GM19035 (cell line): ENCODE measurements around the gene WNK4.

Experiments used
- ATAC-seq: cut with Tn5 transposase; IDR thresholded peaks from one replicate; pipeline ENCODE4 v1.9.1; 2021; ENCODE audit not compliant: unreplicated experiment

Gene WNK4

DNA sequence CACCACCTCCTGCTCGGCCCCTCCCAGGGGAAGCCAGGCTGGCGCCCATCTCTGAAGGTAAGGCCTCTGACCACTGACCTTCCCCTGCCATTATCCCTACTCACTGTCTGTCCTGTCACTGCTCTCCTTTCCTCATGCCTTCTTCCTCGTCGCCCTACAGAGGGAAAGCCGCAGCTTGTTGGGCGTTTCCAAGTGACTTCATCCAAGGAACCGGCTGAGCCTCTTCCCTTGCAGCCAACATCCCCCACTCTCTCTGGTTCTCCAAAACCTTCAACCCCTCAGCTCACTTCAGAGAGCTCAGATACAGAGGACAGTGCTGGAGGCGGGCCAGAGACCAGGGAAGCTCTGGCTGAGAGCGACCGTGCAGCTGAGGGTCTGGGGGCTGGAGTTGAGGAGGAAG is 15.1 kb downstream of the WNK4 start:
- no peak for ATAC-seq

DNA sequence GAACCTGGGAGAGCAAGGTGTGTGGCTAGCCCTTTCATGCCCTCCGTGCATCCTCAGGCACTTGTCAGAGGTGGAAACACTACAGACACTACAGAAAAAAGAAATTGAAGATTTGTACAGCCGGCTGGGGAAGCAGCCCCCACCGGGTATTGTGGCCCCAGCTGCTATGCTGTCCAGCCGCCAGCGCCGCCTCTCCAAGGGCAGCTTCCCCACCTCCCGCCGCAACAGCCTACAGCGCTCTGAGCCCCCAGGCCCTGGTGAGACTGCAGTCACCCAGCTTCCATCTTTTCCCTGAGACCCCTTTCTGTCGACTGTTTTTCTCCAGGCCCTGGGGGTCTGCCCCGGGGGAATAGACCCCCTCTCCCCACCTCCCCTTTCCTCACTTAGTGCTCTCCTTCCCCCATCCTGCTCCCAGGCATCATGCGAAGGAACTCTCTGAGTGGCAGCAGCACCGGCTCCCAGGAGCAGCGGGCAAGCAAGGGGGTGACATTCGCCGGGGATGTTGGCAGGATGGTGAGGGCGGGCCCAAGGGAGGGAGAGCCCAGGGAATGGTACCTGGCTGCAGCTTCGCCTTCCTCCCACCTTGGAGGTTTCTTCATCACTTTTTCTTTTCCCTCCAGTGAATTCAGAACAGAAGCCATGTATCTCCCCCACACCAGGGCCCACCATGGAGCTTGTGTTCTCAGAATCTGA is 15.8 kb downstream of the WNK4 start:
- ATAC-seq, result no peak

DNA sequence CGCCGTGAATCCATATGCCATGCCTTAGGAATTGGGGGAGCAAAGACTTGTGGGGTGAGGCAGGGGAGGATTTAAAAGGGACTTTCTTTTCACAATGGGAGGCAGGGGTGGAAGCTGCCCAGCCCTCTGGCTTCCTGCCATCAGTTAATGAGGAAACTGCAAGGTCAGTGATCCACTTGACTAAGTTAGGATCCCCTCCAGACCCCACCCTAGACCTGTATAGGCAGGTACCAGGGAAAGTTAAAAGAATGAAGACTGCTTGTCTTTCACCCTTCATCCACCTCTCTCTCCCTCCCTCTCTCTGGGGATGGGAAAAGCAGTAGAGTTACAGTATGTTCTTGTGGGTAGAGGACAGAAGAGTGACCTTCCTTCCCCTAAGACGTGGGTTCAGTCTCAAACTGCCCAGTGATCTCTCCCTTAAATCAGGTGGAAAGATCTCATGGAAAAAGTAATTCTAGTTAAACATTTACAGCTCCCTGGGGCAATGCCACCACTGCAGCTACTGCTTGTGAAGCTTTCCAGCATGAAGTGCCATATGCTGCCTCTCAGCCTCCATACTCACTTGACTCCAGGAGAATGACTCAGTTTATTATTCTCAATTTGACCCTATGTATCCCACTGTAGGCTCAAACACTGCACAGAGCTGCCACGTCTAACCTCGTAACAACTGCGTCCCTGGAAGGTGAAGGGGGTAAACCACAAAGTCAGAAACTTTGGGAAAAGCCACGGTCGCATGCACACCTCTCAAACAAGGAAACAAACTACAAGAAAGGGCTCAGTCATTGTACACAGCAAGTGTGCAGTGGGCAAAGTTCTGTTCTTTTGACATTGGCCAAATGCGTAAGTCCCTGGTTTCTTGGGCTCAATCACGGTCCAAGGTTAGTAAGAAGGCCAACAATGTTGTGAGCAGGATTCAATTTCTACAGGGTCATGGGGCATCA is 16.9 kb downstream of the WNK4 start:
- no peak for ATAC-seq

DNA sequence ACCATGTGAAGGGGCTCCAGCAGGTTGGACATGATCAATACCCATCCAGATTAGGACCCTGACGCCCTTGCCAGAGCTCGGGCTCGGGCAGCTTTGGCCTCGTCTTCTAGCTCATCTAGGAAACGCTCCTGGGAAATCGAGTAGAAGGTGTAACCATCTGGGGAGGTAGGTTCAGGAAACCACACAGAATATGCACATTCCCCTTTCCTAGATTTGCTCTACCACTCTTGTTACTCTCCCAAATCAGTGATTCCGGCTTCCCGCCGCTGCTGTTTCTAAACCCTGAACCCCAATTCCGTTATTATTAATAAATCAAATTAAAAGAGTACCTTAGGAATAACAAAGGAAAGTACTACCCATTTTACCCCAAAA is 17.6 kb downstream of the WNK4 start:
- no peak for ATAC-seq

DNA sequence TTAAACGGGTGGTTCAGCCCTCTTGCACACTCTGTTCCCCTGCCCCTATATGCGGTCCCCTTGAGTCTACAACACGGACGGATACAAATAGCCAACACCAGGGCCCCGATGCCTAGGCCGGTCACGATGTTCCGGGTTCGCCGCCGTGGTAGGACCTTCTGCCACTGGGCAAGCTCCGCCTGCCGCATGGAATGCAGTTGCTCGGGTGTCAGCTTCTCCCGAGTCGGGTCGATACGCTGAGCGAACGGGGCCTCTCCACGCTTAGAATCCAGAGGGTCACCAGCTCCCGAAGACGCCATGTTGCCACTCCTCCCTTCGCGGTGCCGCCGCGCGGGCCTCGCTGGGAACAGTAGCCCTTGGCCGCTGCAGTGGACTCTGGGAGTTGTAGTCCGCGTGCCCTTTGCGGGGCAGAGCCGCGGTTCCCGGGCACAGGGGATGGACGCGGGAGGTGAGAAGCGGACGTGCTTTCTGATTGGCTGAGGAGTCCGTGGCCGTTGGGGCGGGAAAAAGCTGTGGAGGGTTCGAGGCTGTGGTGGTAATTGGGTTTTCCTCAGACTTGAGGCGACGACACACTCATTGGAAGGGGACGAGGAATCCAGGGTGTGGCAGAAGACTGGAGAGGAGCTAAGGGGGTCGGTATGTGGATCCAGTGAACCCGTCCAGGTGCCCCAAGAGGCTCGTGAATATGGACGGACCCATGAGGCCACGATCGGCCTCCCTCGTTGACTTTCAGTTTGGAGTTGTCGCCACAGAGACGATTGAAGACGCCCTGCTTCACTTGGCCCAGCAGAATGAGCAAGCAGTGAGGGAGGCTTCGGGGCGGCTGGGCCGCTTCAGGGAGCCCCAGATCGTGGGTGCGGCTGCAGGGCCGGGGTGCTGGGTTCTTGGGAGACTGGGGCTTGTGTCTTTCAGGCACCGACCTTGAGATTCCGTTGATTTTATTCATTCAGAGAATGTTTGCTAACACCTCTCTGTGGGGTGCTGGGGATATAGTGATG is 18.3 kb downstream of the WNK4 start, which contains the start of the genes CNTD1 and COA3:
Gene CNTD1, plus strand, starts transcription at position 479 of the 998 bp plus-strand sequence. Its CDS starts 207 bp downstream, at position 686.
Gene COA3, minus strand, starts transcription at position 322 of the 998 bp plus-strand sequence. Its CDS starts 23 bp downstream, at position 299.
- peak; percentile 82 for ATAC-seq

DNA sequence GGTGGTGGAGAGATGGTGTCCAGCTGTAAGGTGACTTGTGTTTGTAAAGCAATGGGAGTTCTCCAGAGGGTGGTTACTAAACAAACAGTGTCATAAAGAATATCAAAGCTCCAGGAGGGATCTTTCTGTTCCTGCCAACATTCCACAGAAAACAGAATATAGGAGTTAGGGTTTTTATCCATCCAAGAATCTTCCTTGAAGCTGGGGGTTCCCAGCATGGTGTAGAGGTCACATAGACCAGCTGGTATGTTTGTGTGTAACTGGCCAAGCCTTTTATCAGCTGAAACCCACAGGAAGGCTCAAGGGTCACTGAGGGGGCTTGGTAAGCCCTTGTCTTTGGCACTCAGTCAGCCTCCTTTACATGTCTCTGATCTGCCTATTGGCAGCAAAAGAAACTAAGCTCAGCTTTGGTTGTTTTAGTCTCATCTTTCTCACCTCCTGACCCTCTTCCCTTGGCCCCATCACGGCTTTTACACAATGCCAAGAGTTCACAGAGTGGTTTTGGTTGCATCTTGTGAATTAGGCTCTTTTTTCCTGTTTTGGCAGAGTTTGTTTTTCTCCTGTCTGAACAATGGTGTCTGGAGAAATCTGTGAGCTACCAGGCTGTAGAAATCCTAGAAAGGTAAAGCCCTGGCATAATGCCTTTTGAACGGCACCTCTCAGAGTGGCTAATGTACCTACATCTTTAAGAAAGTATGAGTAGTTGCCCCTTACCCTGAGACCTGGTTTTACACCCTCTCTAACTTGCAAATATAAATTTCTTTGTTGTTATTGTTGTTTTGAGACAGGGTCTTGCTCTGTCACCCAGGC is 22.9 kb downstream of the WNK4 start:
- no peak for ATAC-seq

DNA sequence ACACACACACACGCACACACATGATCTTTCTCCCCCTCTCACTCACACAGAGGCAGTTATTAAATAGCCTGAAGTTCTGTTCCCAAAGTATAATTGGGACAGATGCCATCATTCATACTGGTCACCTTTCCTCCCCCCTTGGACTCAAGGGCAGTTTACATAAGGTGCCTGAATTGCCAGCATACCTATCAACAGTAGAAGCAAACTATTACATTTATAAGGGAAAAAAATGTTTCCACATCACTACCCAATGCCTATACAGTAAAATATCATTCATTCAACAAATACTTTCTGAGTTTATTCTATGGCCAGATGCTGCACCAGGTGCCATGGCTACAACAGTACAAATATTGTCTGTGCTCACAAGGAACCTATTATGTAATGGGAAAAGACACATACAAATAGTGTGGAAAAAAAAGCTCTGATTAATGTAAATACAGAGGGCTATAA is 24.5 kb downstream of the WNK4 start:
- ATAC-seq, result no peak

DNA sequence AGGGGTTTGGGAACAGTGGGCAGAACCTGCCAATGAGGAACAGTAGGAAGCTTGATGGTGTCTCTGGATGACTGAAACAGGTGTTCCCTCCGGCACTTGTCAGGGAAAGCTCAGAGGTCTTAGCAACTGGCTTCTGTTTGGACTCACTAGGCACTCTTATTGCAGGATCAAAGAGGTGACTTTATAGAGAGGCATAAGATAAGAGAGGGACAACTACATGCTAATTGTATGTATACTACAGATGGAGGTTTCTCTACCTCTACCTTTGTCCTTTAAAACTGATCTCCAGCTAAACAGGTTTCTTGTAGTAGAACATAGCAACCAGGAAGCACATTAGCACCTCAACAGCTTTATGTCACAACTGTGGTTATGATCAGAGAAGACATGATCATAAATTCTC is 25.8 kb downstream of the WNK4 start:
- no peak for ATAC-seq

DNA sequence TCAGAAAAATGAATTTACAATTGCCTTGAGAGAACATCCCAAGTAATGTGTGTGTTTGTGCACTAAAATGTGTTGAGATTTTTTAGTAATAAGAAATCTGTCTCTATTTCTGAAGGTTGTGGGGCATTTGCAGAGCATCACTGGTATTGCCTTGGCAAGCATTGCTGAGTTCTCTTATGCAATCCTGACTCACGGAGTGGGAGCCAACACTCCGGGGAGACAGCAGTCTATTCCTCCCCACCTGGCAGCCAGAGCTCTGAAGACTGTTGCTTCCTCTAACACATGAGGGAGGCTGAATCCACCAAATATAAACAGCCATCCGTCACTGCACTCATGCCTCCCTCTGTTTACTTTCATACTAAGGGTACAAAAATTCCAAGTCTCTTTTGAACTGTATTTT is 28.8 kb downstream of the WNK4 start:
- ATAC-seq, result no peak

DNA sequence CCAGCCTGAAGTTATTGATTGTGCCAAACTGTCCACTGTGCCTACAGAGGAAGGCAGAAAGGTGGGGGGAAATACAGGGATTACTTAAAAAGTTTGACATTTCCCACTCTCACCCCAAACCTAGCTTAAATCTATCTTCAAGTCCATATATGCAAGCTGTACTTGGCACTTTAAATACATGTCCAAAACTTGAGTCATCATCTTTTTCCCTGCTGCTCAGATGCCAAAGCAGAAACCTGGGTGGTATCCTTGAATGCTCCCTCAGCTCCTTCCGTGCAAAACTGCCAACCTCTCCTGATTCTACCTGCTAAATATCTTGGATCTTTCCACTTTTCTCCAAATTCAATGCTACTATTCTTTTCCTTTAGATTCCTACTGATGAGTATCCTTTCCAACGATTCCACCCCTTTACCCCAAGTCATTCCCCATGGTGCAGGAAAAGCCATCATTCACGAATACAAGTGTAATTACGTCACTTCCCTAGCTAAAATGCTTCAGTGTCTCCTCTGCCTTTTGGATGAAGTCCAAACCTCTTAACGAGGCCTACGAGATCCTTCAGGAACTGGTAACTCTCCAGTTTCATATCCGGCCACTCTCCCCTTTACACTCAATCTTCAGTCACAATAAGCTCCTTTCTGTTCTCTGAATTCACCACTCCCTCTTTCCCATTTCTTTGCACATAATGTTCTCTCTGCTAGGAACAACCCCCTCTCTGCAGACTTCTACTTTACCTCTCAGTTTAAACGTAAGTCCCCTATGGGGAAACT is 34.4 kb downstream of the WNK4 start:
- no peak for ATAC-seq

DNA sequence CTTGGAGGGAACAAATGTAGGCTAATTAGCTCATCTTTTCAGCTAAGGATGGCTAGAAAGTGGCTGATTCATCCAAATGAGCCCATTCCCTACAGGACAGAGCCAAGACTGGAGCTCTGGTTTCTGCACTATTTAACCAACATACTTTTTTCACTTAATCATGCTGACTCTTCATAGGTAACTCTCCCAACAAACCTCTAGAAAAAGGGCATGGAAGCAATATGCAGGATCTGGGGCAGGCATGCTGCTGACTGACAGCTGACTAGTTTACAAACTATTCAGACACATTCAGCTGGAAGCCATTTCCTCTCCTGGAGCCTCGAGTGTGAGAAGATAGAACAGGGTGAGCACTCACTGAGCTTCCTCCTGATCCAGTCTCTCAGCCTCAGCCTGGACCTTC is 37.5 kb downstream of the WNK4 start:
- ATAC-seq, result no peak

DNA sequence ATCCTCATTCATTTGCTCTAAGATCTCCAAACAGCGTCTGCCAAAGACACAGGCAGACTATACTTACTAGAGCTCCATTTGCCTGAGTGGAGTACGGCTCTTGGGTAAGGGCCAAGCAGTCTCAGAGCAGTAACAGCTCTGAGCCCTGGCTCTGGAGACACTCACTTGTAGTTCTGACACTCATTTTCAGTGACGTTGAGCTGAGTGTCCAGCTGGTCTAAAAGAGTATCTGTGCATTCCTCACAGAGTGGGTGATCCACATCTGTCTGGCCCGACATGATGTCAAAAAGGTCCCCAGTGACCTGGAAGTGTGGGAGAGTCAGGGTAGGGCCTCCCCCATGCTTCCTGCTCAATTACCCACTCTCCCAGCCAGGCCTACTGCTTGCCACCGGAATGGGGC is 38.0 kb downstream of the WNK4 start:
- ATAC-seq, result no peak

DNA sequence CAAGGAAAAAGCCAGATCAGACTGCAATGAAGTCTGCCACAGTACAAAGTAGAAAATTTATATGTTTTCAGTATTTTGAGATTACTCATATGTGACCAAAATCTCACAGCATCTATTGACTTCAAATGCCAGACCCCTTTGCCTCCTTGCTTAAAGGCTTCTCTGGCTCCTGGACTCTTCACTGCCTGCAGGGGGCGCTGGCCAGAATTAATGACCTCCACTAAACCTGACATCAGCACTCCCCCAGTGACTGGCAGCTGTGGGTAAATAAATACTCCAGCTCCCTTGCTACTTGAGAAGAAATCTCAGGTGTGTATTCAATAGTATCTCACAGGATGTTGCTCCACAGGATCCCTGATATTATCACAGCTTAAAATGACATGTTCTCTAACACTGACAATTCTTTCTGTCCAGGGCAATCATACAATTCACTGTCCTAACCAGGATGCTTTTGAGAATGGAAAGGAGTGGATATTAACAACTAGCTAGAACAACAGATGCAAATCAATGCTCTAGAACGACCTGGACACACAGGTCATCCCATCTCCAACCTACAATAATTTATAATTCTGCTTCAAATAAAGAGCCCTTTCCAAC is 39.6 kb downstream of the WNK4 start:
- no peak for ATAC-seq

DNA sequence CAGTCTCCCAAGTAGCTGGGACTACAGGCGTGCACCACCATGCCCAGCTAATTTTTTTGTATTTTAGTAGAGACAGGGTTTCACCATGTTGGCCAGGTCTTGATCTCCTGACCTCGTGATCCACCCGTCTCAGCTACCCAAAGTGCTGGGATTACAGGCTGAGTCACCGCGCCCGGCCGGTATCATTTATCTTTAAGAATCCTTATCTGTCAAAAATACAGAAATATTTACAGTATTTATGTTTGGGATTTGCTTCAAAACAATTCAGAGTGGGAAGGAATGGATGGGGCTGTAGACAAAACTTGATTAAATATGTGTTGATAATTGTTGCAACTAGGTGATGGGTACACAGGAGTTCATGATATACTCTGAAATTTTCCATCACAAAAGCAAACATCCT is 40.8 kb downstream of the WNK4 start:
- no peak for ATAC-seq

DNA sequence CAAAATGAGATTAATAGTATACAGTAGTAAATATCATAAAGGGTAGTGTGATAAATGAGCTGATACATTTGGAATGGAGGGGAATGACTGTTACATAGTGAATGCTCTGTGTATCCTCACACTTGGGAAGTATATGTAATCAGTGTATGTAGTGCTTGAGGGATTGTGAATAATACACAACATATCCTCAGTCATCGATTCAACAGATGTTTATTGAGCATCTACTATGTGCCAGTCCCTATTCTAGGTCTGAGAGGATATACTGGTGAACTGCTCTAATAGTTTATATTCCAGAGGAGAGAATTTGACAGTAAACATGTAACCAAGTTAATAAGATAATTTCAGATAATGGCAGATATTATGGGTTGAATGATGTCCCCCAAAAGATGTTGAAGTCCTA is 47.1 kb downstream of the WNK4 start:
- no peak for ATAC-seq

DNA sequence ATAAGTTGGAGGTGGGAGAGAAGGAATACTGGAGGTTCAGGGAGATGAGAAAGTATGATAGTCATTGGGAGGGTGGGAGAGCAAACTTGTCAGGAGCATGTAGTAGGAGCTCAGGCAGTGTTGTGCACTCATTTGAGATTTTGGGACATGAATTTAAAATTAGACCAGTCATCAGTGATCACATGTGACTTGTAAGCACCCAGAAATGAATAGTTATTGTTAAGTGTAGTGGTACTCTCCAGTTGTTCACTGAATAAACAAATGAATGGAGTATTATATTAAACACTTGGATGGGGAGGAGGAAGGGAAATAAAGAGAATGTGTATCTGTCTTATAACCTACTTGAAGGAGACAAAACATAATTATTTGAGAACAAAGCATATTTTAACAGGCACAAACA is 50.6 kb downstream of the WNK4 start:
- no peak for ATAC-seq

DNA sequence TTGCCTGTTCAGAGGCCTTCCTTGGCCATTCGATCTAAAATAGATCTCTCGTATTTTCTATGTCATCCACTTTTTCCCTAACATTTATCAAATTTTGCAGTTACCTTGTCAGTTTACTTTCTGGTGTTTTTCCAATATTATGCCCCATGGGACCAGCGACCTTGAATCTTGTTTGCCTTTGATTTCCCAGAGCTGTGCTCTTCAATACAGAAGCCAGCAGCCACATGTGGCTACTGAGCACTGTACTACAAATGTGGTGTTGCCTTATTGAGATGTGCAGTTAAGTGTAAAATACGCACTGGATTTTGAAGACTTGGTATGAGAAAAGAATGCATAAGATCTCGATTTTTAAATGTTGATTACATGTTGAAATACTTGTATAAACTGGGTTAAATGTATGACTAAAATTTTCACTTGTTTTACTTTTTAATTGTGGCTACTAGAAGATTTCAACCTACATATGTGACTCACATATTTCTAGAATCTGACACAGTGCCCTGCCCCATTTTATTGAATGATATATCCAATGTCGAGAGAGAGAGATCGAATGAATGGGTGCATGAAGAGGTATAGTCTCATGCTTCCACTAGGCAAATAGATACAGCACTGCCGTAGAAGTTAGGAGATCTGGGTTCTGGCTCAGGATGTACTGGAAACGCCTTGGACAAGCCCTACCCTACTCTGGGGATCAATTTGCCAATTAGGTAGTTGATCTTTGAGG is 52.0 kb downstream of the WNK4 start:
- ATAC-seq, result peak; percentile 5
